Stimulated activated CD8-positive, alpha-beta memory T cell treated with anti-CD3 and anti-CD28 coated beads, Interleukin-2, amount 100 ng/mL, for 1 hour (primary cell): ENCODE measurements around the gene ACSM5.

Source experiments
- DNase-seq, 2 donors: peaks; one replicate each; pipeline ENCODE4 v3.0.0-alpha.2; 2020; ENCODE audit warnings: low read depth in 2 of 2

The ACSM5 gene, protein sequence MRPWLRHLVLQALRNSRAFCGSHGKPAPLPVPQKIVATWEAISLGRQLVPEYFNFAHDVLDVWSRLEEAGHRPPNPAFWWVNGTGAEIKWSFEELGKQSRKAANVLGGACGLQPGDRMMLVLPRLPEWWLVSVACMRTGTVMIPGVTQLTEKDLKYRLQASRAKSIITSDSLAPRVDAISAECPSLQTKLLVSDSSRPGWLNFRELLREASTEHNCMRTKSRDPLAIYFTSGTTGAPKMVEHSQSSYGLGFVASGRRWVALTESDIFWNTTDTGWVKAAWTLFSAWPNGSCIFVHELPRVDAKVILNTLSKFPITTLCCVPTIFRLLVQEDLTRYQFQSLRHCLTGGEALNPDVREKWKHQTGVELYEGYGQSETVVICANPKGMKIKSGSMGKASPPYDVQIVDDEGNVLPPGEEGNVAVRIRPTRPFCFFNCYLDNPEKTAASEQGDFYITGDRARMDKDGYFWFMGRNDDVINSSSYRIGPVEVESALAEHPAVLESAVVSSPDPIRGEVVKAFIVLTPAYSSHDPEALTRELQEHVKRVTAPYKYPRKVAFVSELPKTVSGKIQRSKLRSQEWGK

DNA sequence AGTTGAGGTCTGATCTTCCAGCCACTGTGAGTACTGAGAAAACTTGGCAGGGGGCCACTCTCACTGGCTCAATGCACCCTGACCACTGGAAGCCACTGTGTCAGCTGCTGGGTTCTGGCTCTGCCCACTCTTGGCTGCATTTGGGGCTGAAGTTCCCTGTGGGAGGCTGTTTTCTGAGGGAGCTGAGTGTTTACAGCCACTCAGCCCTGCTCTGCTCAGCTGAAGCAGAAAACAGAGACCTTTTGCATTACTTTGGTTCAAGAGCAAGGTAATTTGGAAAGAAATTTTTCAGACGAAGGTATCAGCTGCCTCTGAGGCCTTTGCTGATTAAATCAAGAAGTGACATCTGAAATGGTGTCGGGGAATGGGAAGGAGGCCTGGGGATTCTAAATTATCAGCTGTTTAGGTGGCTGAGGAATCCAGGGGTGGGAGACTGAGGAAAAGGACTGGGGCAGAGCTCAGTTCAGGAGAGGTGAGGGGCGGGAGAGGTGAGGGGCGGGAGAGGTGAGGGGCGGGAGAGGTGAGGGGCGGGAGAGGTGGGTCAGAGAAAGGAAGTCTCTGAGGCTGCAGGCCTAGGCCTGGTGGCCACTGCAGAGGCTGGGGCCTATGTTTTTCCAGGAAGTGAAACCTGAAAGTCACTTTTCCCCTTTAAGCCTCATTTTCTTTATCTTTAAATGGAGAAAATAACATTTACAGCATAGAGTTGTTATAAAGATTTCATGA lies at the start of gene ACSM5:
Gene ACSM5 (plus strand): TSS at position 137 of the 723 bp plus-strand sequence. CDS start 1,951 bp downstream, outside the sequence.
- no peak for DNase-seq

DNA sequence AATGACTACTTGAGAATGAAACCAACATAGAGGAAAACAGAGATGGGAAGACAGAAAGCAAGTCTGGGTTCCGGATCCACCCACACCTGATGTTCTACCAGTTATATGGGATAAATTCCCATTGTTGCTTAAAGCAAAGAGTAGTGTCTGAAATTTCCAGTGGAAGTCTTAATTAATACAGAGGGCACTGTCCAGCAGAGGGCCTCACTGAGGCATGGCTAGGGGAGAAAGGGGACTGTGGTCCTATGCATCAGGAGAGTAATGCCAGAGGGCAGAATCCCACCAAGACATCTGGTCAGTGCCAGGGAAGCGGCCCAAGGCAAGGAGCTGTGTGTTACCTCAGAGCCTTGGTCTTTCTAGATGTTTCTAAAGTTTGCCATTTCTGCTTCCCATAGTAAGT lies 49.3 kb upstream of the ACSM5 start:
- DNase-seq: no peak

DNA sequence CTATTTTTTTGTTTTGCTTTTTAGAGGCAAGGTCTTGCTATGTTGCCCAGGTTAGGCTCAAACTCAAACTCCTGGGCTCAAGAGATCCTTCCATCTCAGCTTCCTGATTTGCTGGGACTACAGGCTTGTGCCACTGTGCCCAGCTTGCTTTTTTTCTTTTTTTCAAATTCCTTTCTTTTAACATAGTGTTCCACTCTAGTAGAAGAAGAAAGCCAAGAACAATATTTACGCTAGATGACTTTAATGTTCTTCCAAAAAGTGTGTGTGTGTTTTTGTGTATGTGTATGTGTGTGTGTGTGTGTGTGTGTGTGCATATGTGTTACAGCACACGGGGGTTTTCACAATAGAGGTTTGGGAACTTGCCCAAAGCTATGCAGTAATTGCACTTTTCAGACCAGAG lies 46.1 kb upstream of the ACSM5 start:
- DNase-seq: no peak

DNA sequence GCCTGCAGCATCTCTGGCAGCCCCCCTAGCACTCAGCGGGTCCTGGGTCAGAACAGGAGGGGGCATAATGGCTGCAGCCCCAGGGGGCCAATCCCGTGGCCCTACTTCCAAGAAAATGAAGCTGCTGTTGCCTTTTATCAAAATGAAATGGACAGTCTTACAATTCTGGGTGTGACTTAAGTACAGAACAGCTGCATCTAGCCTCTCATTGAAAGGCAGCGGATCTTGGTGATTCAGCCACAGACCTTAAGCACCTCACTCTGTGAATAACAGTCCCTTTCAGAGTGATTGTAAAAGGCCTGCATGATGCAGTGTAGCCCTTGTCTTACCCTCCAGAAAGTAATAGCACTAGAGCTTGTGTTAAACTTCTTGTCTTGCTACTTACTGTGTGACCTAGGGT lies 45.3 kb upstream of the ACSM5 start:
- no peak for DNase-seq

DNA sequence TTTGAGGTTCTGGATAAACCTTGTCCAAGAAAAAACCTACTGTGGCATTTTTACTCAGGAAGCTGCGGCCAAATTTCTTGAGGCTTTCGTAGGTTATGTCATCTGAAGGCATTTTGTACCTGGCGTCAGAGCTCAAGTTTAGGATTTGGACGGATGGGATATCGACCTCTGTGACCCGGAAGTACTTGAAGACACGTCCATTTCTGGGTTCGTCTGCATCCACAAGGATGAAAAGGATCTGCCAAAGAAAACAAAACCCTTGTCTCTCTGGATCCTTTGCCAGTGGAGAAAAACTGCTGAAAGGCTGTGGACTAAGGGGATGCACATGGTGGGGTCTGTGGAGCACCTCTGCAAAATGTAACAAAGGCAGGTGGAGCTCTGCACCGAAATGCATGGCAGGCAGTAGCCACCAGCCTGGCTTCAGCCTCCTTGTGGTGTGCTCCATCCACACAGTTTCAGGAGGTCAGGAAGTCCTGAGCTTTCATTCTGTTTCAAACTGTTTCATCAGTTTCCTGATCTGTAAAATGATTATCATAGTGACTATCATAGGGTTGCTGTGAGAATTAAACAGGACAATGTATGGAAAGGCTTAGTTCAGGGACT lies 39.8 kb upstream of the ACSM5 start:
- DNase-seq: no peak

DNA sequence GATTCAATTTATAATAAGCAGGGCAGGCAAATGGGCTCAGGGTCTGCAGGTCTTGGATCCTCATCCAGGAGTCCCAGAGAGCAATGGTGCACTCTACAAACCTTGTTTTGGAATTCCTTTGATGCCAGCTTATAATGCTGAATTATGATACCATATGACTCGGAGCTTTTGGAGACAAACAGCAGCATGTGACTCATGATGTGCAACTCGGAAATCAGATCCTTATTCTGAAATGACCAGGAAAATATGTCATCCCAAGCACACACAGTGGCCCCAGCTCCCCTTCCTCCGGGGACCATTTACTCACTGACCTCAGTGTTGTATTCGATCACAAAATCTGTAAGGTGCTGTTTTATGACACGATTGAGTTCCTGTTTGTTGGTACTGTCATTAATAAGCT lies 36.6 kb upstream of the ACSM5 start:
- no peak for DNase-seq

DNA sequence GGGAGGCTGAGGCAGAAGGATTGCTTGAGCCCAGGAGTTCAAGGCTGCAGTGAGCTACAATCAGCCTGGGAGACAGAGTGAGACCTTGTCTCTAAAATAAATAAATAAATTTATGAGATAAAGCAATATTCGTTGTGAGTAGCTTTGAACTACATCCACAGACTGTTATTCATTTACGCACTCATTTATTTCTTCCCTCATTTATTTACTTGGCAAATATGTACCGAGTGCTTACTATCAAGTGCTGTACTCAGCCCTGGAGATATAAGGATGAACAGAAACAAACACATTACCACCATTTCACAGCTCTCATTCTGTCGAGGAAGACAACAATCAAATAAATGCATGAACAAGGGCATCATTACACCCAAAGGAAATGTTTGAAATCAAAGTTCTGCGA lies 32.2 kb upstream of the ACSM5 start:
- no peak for DNase-seq

DNA sequence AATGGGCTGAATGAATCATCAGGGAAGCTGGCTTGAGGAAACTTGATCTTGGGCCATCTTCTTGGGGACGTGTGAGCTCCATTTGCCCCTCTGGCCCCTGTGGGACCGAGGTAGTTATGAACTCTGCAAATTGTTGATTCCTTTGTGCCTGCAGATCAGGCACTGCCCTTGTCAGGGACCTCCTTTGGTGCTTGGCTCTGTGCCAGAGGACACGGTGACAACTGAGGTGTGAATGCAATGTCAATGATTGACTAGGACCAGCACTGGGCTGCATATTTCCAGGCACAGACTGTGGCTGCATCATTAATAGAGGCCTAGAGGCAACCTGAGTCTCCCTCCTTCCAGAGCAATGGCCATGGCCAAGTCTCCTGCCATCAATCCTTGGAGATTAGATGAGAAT lies 28.6 kb upstream of the ACSM5 start:
- no peak for DNase-seq

DNA sequence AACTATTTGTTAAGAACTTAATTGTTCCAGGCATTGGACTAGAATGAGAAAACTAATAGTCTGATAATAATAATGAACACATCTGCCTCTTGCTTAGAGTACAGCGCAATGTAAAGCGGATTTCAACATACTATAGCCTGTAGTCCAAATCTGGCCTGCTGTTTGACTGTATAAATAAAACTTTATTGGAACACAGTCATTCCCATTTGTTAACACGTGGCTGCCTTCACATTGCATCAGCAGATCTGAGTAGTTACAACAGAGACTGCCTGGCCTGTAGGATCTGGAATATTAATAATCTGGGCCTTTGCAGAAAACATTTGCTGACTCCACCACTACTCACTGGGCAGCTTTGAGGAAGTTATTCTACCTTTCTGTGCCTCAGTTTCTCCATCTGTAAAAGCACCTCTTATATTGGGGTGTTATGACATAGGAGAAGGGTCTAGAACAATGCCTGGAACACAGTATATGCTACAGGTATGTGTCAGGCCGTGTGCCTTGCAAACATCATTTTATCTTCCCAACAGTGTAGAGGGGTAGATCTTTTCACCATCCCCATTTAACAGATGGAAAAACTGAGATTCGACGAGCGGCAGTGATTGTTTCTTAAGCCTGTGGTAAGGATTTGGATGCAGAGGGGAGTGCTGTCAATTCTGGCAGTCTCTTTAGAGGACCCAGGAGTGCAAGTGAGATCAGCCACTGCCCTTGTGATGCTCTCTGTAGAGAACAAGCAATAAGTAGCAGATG lies 27.0 kb upstream of the ACSM5 start:
- DNase-seq: no peak

DNA sequence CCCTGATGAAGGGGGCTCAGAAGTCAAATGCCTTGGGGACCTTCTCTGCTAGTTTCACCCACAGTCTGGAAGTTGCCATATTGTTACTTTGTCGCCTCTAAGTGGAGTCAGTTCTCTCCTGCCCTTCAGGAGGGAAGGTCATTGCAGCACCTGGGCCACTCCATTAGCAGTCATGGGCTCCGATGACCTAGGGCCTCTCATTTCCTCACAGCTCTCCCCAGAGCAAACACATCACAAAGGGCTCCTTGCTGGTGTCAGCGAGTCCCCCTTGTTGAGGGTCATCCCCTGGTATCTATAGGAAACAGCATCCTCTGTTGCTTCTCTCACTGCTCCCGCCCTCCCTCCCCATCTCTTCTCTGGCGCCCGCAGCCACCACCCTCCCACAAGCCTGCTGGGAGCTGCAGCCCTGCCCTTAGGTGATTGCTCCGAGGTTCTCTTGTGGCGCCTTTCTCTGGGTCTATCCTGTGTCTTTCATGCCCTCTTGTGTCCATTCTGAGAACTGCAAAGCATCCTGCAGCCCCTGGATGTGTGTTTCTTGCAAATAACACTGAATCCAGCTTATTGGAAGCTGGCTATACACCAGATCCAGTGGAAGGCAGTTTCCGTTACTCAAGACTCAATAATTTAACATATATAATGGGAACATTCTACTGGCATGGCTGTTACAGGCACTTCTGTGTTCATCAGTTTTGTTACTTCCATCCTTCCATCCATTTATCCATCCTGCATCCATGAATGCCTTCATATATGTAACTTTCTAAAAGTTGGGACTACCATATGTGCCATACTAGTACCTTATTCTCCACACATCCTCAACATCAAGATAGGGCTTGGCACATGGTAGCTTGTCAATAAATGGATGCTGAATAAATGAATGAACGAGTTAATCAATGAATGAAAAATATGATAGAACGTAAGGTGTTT lies 26.0 kb upstream of the ACSM5 start:
- no peak for DNase-seq

DNA sequence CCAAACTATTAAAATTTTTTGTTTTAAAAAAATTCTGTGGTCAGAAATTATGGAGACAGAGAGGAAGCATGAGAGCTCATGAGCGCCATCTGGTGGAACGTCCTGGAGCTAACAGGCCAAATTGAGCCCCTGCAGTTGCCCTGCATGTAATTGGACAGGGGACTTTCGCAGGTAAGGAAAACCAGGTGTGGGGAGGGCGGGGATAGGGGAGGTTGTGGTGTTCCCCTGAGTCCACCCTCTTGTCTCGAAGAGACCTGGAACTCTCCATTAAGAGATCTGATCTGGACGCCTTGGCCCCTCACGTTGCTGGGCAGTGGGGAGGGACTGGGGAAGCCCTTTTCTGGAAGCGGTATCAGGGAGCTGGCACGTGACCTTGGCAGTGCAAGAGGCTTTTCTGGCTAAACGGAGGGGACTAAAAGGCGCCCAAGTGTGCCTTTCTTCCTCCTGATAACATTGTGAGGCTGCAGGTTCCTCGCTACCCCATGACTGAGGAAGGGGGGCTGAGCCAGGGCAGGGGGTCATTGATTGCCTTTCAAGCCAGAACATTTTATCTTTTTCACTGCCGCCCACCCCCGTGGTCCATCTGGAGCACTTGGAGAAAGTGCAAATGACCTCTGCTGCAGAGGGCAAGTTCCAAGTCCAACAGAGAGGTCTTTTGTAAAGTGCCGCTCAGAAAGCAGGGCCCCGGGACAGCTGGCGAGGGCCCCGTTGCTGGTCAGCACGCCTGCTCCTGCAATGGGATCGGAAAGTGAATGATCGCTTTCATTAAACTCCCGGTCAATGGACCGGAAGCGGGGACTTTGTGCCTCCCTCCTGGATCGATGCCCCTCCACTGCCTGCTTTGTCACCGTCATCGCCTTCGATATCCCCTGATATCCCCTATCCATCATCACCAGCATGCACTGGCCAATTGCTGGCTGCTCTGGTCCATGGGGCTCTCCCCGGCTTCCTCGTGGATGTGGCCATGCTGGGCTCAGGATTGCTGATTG lies 23.2 kb upstream of the ACSM5 start:
- peak in 1 of 2 donors; percentile 11 for DNase-seq

DNA sequence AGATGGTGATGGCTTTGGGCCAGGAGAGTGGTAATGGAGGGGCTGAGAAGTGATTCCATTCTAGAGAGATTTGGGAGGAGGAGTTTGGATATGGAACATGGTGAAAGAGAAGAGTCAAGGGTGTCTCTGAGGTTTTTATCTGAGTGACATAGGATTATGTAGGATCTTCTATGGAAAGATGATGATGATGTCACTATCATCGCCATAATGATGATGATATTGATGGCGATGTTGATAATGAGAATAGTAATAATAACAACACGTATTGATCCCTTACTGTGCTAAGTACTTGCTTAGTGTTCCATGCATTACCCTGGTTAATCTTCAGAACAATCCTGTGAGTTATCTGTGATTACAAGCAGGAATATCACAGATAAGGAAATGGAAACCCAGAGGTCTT lies 21.4 kb upstream of the ACSM5 start:
- no peak for DNase-seq

DNA sequence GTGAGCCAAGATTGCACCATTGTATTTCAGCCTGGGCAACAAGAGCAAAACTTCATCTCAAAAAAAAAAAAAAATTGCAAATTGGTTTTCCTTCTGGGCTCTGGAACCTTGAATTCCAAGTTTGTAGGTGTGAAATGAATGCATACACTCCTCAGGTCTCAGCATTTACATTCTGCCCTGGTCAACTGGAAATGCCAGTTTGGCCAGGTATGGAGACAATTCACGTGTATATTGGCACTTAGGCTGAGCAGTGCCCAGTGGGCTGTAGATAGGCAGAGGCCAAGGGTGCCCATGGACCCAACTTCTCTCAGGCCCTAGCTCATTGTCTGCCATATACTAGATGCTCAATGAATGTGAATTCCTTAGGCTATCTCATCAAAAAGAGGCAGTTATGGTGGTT lies 20.5 kb upstream of the ACSM5 start:
- no peak for DNase-seq

DNA sequence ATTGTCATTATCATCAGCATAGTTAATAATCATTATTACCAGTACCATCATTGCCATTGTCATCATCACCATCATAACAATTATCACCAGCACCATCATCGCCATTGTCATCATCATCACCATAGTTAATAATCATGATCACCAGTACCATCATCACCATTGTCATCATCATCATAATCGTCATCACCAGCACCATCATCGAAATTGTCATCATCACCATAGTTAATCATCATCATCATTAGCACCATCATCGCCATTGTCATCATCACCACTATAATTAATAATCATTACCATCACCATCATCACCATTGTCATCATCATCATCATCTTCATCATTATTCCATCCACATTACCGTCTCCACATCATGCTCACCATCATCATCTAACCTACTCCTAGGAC lies 18.3 kb upstream of the ACSM5 start:
- no peak for DNase-seq

DNA sequence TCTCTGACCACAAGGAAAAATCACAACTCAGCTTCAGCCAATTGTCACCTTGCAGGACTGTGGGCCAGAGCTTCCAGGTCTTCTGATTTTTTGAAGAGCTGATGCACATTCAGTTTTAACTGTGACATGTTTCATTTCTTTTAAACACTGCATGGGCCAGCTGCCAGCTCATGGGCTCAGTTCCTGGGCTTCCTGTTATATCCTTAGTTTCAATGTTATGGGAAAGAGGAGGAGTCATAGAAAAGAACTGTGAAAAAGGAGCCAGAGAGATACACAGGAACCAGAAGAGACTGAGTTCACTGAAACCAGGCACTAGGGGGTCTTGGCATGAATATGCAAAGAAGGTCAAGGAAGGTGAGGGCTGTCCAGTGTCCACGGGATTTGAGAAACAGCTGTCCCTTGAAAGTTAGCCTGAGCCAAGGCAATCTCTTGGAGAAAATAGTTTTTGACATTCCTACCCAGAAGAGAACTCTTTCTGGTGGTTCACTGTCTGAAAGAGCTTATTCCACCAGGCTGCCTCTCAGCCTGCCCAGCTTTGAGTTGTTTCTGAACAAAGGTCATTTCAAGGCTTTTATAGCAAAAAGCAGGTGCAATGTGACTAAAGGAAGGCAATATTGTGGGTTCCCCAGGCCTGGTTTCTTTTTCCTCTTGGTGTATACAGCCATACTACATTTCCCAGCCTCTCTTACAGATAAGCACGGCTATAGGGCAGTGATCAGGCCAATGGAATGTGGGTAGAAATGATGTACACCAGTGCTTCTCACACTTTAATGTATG lies 15.3 kb upstream of the ACSM5 start:
- no peak for DNase-seq

DNA sequence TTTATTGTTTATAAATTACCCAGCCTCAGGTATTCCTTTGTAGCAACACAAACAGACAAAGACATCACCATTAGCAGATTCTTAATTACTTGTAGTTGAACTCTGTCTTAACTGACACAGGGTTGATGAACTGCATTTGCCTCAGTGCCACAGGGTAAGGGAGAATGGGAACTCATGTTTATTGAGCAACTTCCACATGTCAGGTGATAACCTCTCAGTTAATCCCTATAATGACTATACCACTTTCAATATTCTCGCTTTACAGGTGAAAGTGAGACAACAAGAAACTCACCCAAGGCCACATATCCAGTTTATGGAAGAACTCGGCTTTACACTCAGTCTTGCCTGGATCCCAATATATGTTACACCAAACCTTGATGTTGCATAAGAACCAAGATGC lies 13.4 kb upstream of the ACSM5 start:
- DNase-seq: no peak

DNA sequence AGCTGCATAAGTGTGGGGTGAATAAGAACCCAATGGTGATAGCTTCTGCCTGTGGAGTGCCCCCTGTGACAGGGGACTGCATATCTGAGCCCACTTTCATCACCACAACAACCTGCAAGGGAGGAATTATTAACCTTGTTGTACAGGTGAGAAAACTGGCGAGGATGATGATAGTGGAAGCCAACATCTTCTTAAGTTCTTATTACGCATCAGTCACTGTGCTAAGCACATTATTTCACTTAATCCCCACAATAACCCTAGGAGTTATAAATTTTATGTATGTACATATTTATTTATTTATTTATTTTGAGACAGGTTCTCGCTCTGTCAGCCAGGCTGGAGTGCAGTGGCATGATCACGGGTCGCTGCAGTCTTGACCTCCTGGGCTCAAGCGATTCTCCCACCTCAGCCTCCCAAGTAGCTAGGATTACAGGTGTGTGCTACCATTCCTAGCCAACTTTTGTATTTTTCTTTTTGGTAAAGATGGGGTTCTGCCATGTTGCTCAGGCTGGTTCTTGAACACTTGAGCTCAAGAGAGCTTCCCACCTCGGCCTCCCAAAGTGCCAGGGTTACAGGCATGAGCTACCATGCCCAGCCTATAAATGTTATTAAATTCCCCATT lies 12.4 kb upstream of the ACSM5 start:
- DNase-seq: no peak

DNA sequence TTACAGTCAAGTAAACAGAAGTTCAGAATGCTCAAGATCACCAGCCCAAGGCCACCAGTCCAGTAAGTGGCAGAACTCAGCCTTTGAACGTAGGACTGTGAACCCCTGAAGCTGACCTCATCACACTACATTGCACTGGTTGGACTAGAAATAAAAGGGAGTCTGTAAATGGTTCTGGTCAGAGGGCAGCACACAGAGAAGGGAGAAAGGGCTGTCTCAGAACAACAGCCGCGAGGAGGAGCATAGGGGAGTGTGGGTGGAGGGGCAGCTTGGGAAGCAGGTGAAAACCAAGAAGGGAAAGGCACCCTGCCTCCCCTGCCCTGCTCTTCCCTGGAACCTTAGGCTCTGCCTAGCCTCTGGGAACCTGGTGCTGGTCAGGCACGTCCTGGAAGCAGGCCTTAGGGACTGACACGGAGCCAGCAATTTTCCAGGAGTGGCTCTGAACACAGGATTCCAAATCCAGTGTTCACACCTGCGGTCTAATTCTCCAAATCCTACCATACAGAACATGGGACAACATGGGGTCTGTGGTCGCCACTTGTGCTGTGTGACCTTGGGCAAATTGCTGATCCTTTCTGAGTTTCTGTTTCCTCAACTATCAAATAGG lies 11.8 kb upstream of the ACSM5 start:
- DNase-seq: no peak
